Nephron (organoid): ENCODE results near the gene SKAP1.

Experiments used
- H3K27ac Mint-ChIP-seq, 3 experiments: 2 replicates each; pipeline ENCODE4 v1.8.0; 2020; ENCODE audit warnings: mixed read lengths in 3 of 3, mild to moderate bottlenecking in 2 of 3, moderate library complexity in 1 of 3
- H3K27me3 Mint-ChIP-seq: 2 replicates; pipeline ENCODE4 v1.8.0; 2021; ENCODE audit warnings: low read depth, mild to moderate bottlenecking, moderate library complexity, mixed read lengths
- H3K36me3 Mint-ChIP-seq: 2 replicates; pipeline ENCODE4 v1.8.0; 2020; ENCODE audit warnings: low read depth, mixed read lengths
- H3K4me1 Mint-ChIP-seq: 2 replicates; pipeline ENCODE4 v1.8.0; 2020; ENCODE audit warnings: mixed read lengths
- H3K4me3 Mint-ChIP-seq, 3 experiments: 2 replicates each; pipeline ENCODE4 v1.8.0; 2020; ENCODE audit warnings: mild to moderate bottlenecking in 3 of 3, mixed read lengths in 3 of 3, moderate library complexity in 2 of 3
- H3K9me3 Mint-ChIP-seq: 2 replicates; pipeline ENCODE4 v1.8.0; 2020; ENCODE audit warnings: mixed read lengths
- TF ChIP-seq, protein P1 (sequence below), 3 experiments: fragments of 200-600 bp; sonication (generic); IDR thresholded peaks; one replicate each; pipeline ENCODE4 v1.5.0; 2021; ENCODE audit warnings: antibody characterized with exemption in 3 of 3; ENCODE audit not compliant: unreplicated experiment in 3 of 3

The SKAP1 gene

DNA sequence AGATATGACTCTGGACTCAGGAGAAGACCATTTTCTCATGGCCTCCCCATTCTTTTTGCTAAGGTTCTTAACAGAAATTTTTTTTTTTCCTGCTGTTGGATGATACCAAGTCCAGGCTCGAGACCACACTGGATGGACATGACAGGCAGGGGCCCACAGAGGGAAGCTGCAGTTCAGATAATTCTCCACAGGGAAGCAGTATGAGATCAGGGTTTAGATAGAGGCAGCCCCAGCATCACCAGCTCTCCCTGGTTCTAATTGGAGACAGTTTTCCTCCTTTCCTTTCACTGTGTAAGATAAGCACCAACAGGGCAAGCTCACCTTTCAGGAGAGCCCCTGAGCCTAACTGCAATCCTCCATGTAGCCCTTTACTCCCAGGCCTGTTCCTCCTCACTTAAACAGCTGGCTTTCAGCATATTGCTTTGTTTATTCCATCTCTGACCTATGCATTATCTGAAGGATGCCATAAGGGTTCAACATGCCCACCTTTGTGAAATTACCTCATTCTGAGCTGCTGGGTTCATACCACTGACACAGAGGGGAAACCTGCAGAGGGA lies 214.4 kb downstream of the SKAP1 start:
- H3K27ac Mint-ChIP-seq, result no peak overlapping the region
- no peaks in the 10 kb centered on the region for H3K9me3 Mint-ChIP-seq
- TF ChIP-seq, protein P1, sequence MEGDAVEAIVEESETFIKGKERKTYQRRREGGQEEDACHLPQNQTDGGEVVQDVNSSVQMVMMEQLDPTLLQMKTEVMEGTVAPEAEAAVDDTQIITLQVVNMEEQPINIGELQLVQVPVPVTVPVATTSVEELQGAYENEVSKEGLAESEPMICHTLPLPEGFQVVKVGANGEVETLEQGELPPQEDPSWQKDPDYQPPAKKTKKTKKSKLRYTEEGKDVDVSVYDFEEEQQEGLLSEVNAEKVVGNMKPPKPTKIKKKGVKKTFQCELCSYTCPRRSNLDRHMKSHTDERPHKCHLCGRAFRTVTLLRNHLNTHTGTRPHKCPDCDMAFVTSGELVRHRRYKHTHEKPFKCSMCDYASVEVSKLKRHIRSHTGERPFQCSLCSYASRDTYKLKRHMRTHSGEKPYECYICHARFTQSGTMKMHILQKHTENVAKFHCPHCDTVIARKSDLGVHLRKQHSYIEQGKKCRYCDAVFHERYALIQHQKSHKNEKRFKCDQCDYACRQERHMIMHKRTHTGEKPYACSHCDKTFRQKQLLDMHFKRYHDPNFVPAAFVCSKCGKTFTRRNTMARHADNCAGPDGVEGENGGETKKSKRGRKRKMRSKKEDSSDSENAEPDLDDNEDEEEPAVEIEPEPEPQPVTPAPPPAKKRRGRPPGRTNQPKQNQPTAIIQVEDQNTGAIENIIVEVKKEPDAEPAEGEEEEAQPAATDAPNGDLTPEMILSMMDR (IDR thresholded peaks at IDR 0.05; ENCODE audit: unreplicated experiment in 3 of 3), result peak; percentile 65 to 74 (median 72)
- no peaks in the 10 kb centered on the region for H3K36me3 Mint-ChIP-seq
- no peaks in the 10 kb centered on the region for H3K4me1 Mint-ChIP-seq
- H3K4me3 Mint-ChIP-seq, result no peak overlapping the region
- peaks cover 43% of the 10 kb centered on the region for H3K27me3 Mint-ChIP-seq

- Mint-ChIP-seq H3K4me3 (no peak overlapping the region), H3K36me3 (no peaks in the 10 kb centered on the region)
- TF ChIP-seq, protein P1 (IDR thresholded peaks at IDR 0.05; ENCODE audit: unreplicated experiment in 3 of 3), result no peak
Measured at GRCh38 chr17:48213797-48214196, 216.2 kb downstream of the SKAP1 start.

GRCh38 chr17:48211787-48212186 lies 218.2 kb downstream of the SKAP1 start:
- Mint-ChIP-seq H3K27ac (no peak overlapping the region), H3K4me1 (no peaks in the 10 kb centered on the region)
- TF ChIP-seq, protein P1 (IDR thresholded peaks at IDR 0.05; ENCODE audit: unreplicated experiment in 3 of 3), result no peak

More at GRCh38 chr17:48213797-48214196, 216.2 kb downstream of the SKAP1 start:
- H3K4me1 Mint-ChIP-seq, result no peaks in the 10 kb centered on the region
- H3K27me3 Mint-ChIP-seq, result peaks cover 46% of the 10 kb centered on the region
- no peaks in the 10 kb centered on the region for H3K9me3 Mint-ChIP-seq
- H3K27ac Mint-ChIP-seq, result no peak overlapping the region

GRCh38 chr17:48211011-48211410 lies 219.0 kb downstream of the SKAP1 start:
- Mint-ChIP-seq H3K9me3 (no peaks in the 10 kb centered on the region), H3K27me3 (peaks cover 44% of the 10 kb centered on the region), H3K4me1 (no peaks in the 10 kb centered on the region), H3K36me3 (no peaks in the 10 kb centered on the region), H3K27ac (no peak overlapping the region), H3K4me3 (no peak overlapping the region)
- TF ChIP-seq, protein P1 (IDR thresholded peaks at IDR 0.05; ENCODE audit: unreplicated experiment in 3 of 3), result no peak

More at GRCh38 chr17:48211787-48212186, 218.2 kb downstream of the SKAP1 start:
- Mint-ChIP-seq H3K36me3 (no peaks in the 10 kb centered on the region), H3K9me3 (no peaks in the 10 kb centered on the region), H3K4me3 (no peak overlapping the region), H3K27me3 (peaks cover 44% of the 10 kb centered on the region)

DNA sequence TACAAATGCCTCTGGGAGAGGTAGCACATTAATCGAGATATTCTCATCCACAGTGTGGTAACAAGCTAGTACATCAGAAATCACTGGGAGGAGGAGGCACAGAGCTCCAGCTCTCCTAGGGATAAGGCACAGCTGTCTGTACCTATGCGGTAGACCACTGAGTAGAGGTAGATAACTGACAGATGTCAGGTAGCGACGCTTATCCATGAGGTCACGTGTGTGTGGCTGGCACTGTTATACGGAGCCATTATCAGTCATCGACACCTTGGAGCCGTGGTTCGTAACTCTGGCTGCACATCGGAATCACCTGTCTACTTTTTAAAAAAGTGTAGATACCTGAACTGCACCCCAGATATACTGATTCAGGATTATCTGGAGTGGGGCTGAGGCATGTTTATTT lies 220.0 kb downstream of the SKAP1 start:
- no peaks in the 10 kb centered on the region for H3K9me3 Mint-ChIP-seq
- H3K4me3 Mint-ChIP-seq, result no peak overlapping the region
- no peaks in the 10 kb centered on the region for H3K36me3 Mint-ChIP-seq
- H3K4me1 Mint-ChIP-seq, result no peaks in the 10 kb centered on the region
- no peak overlapping the region for H3K27ac Mint-ChIP-seq
- H3K27me3 Mint-ChIP-seq, result peaks cover 41% of the 10 kb centered on the region
- TF ChIP-seq, protein P1 (IDR thresholded peaks at IDR 0.05; ENCODE audit: unreplicated experiment in 3 of 3), result no peak
